Measurements from ENCODE around the gene LPAR5.
"Not testable (repeated sequence)": the region's sequence is repeated elsewhere in the genome, so short reads cannot be mapped to it uniquely, and the experiment has no call there.

LPAR5 gene

DNA sequence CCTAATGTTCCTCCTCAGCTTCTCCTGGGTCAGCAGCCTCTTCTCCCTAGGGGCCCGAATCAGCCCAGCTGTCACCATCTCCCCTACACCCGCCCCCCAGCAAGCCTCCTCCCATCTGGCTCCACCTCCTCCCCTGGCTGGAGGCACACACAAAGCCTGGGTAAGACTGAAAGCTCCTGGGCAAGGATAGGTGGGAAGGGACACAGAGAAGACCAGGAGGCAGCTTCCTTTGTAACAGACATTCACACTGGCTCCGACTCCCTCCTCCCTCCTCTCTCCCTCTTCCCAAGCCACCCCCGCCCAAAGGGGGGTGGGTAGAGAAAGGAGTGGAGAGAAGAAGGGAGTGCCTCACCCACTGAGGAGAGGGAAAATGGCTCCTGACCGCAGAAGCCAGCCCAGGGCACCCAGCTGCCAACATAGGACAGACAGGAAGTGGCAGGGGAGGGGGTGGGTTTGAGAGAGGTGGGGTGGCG is 32.6 kb downstream of the LPAR5 start:
- TF ChIP-seq, protein P1, sequence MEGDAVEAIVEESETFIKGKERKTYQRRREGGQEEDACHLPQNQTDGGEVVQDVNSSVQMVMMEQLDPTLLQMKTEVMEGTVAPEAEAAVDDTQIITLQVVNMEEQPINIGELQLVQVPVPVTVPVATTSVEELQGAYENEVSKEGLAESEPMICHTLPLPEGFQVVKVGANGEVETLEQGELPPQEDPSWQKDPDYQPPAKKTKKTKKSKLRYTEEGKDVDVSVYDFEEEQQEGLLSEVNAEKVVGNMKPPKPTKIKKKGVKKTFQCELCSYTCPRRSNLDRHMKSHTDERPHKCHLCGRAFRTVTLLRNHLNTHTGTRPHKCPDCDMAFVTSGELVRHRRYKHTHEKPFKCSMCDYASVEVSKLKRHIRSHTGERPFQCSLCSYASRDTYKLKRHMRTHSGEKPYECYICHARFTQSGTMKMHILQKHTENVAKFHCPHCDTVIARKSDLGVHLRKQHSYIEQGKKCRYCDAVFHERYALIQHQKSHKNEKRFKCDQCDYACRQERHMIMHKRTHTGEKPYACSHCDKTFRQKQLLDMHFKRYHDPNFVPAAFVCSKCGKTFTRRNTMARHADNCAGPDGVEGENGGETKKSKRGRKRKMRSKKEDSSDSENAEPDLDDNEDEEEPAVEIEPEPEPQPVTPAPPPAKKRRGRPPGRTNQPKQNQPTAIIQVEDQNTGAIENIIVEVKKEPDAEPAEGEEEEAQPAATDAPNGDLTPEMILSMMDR (IDR thresholded peaks at IDR 0.05; ENCODE audit: insufficient read depth, low read depth, low read length, missing control alignments) = no peak
- no peak overlapping the region for H3K4me3 ChIP-seq (ENCODE audit: low read depth, low read length)
- no peak for DNase-seq (ENCODE audit: low read depth)

DNA sequence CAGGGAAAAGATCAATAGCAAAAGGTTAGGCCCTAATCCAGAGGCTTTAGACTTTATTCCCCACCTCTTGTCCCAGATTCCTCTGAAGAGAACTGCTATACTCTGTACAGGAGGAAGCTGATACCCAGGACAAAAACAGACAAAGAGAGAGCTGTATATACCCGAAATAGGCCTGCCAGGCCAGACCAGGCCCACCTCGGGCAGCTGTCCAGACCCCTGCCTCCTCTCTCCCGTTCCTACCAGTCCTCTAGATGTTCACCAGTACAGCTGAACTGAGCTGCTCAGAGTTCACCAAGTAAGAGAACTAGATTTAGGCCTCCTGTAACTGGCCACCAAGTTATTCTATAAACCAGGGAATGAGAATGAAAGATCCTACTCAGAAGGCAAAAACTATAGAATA is 33.2 kb downstream of the LPAR5 start:
- TF ChIP-seq, protein P1 (IDR thresholded peaks at IDR 0.05; ENCODE audit: insufficient read depth, low read depth, low read length, missing control alignments) = no peak
- DNase-seq (ENCODE audit: low read depth) = no peak
- no peak overlapping the region for H3K4me3 ChIP-seq (ENCODE audit: low read depth, low read length)

DNA sequence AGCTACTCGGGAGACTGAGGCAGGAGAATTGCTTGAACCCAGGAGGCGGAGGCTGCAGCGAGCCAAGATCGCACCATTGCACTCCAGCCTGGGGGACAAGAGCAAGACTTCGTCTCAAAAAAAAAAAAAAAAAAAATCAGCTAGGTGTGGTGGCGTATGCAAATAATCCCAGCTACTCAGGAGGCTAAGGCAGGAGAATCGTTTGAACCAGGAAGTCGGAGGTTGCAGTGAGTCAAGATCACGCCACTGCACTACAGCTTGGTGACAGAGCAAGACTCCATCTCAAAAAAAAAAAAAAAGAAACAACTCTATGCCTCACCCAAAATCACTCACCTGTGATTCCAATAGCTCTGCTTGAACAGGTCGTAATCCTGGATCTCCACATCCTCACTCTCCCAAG is 40.1 kb downstream of the LPAR5 start:
- not testable (repeated sequence) for DNase-seq (ENCODE audit: low read depth); H3K4me3 ChIP-seq (ENCODE audit: low read depth, low read length)

GRCh38 chr12:6592087-6592486 is 43.7 kb downstream of the LPAR5 start:
- TF ChIP-seq, protein P1 (IDR thresholded peaks at IDR 0.05; ENCODE audit: insufficient read depth, low read depth, low read length, missing control alignments) = no peak
- H3K4me3 ChIP-seq (ENCODE audit: low read depth, low read length) = no peak overlapping the region
- DNase-seq (ENCODE audit: low read depth) = no peak

DNA sequence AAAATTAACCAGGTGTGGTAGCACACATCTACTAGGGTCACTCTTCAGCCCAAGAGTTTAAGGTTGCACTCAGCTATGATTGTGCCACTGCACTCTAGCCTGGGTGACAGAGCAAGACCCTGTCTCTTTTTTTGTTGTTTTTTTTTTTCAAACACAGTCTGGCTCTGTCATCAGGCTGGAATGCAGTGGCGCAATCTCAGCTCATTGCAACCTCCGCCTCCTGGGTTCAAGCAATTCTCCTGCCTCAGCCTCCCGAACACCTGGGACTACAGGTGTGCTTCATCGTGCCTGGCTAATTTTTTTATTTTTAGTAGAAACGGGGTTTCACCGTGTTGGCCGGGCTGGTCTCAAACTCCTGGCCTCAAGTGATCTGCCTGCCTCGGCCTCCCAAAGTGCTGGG is 49.2 kb downstream of the LPAR5 start:
- not testable (repeated sequence) for H3K4me3 ChIP-seq (ENCODE audit: low read depth, low read length); DNase-seq (ENCODE audit: low read depth)

DNA sequence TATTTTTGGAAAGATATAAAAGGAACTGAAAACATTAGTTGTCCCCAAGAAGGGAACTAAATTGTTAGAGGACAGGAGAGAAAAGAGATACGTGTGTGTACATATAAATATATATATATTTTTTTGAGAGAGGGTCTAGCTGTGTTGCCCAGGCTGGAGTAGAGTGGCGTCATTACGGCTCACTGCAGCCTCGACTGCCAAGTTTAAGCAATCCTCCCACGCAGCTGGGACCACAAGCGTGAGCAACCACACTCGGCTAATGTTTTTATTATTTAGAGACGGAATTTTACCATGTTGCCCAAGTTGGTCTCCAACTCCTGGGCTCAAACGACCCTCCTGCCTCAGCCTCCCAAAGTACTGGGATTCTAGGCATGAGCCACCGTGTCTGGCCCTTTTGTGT is 51.5 kb downstream of the LPAR5 start:
- no peak for DNase-seq (ENCODE audit: low read depth)
- H3K4me3 ChIP-seq (ENCODE audit: low read depth, low read length) = no peak overlapping the region
- TF ChIP-seq, protein P1 (IDR thresholded peaks at IDR 0.05; ENCODE audit: insufficient read depth, low read depth, low read length, missing control alignments) = no peak

- TF ChIP-seq, protein P1 (IDR thresholded peaks at IDR 0.05; ENCODE audit: insufficient read depth, low read depth, low read length, missing control alignments) = no peak
- DNase-seq (ENCODE audit: low read depth) = no peak
Observed at GRCh38 chr12:6582959-6583358, 52.8 kb downstream of the LPAR5 start.

DNA sequence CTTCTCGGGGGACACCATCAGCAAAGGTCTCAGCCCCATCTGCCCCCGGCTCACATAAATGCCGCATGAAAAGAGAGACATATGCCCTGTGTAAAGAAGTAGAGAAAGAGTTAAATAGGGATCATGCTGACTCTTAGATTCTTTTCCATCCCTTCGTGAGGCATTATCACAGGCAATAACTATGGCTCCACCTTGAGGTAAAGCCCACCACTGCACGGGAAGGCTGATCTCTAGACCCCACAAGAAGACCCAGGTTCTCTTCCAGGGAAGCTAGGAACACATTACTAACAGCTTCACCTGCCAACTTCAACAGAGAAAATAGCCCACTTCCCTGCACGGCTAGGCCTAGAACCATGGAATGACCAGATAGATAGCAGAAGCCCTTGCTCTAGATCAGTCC is 53.6 kb downstream of the LPAR5 start:
- H3K4me3 ChIP-seq (ENCODE audit: low read depth, low read length) = no peak overlapping the region
- TF ChIP-seq, protein P1 (IDR thresholded peaks at IDR 0.05; ENCODE audit: insufficient read depth, low read depth, low read length, missing control alignments) = no peak
- no peak for DNase-seq (ENCODE audit: low read depth)

More at GRCh38 chr12:6582959-6583358, 52.8 kb downstream of the LPAR5 start:
- H3K4me3 ChIP-seq (ENCODE audit: low read depth, low read length) = no peak overlapping the region

All from GM12865 (cell line).